Caco-2 (cell line): ENCODE measurements around the gene VASP. TPM values are rescaled to one million over a fixed set of nuclear protein-coding genes. Genes with fewer than 3 reads are reported as not detected.

ENCODE experiments used
- BruUV-seq: library from RNA; stranded (reverse); fragments of 400-500 nt; replicated peaks from 2 replicates; lab custom pipeline; 2021; lab: Mats Ljungman, UMichigan
- CTCF ChIA-PET: fragments of 300-600 bp; sonication (Branson Sonifier 250); formaldehyde crosslinking; loops from one replicate; lab custom pipeline; 2022; ENCODE audit warnings: antibody characterized with exemption; lab: Charles Lee
- POLR2A ChIA-PET: fragments of 300-600 bp; sonication (Branson Sonifier 250); formaldehyde crosslinking; loops from one replicate; lab custom pipeline; 2022; ENCODE audit warnings: antibody characterized with exemption; lab: Charles Lee
- DNase-seq, 2 experiments: peaks; one replicate each; pipeline versions ENCODE4 v3.0.0 to v3.0.0-alpha.2; 2020 to 2022
- H3K27me3 ChIP-seq: replicated peaks from 2 replicates; pipeline ENCODE4 v1.6.0; 2011; ENCODE audit warnings: low read length; ENCODE audit not compliant: control insufficient read depth, insufficient read depth
- H3K36me3 ChIP-seq: 2 replicates; pipeline ENCODE4 v1.5.1; 2011; ENCODE audit warnings: low read length; ENCODE audit not compliant: control insufficient read depth, insufficient read depth
- H3K4me1 ChIP-seq: fragments of 250-450 bp; sonication (Bioruptor Pico); 2 replicates; pipeline ENCODE4 v1.5.1; 2020; ENCODE audit warnings: mild to moderate bottlenecking
- H3K4me3 ChIP-seq: 2 replicates; pipeline ENCODE4 v1.5.1; 2011; ENCODE audit warnings: low read depth, mild to moderate bottlenecking, control low read depth, low read length
- H3K9me3 ChIP-seq: fragments of 250-450 bp; sonication (Bioruptor Pico); 2 replicates; pipeline ENCODE4 v1.5.1; 2020; ENCODE audit warnings: mild to moderate bottlenecking, moderate library complexity
- H3K27ac Mint-ChIP-seq: one replicate; pipeline ENCODE4 v1.8.0; 2022; ENCODE audit warnings: mixed read lengths; ENCODE audit not compliant: unreplicated experiment
- H3K27me3 Mint-ChIP-seq: one replicate; pipeline ENCODE4 v1.8.0; 2022; ENCODE audit warnings: mixed read lengths; ENCODE audit not compliant: insufficient read depth, unreplicated experiment
- H3K36me3 Mint-ChIP-seq: one replicate; pipeline ENCODE4 v1.8.0; 2022; ENCODE audit warnings: mild to moderate bottlenecking, mixed read lengths; ENCODE audit not compliant: insufficient read depth, unreplicated experiment
- H3K4me1 Mint-ChIP-seq: one replicate; pipeline ENCODE4 v1.8.0; 2022; ENCODE audit warnings: low read depth, mixed read lengths; ENCODE audit not compliant: unreplicated experiment
- H3K4me3 Mint-ChIP-seq: one replicate; pipeline ENCODE4 v1.8.0; 2022; ENCODE audit warnings: mild to moderate bottlenecking, moderate library complexity, mixed read lengths; ENCODE audit not compliant: unreplicated experiment
- H3K9me3 Mint-ChIP-seq: one replicate; pipeline ENCODE4 v1.8.0; 2022; ENCODE audit warnings: mixed read lengths; ENCODE audit not compliant: unreplicated experiment
- intact Hi-C: fragments of 100-400 bp; cut with micrococcal nuclease; formaldehyde crosslinking; loops from one replicate; pipeline ENCODE4 v1.10.0; 2022; ENCODE audit not compliant: unreplicated experiment
- total RNA-seq: library from RNA; stranded (reverse); gene quantifications from 2 replicates; pipeline ENCODE4 v1.2.3, GENCODE V29; 2022
- TF ChIP-seq, protein P1 (sequence below), 2 experiments: fragments of 200-600 bp in 1 of 2; IDR thresholded peaks; 1 replicate in 1 of 2; 2 replicates in 1 of 2; pipeline versions ENCODE4 v1.5.1 to v1.8.0; 2011 to 2022; ENCODE audit warnings: antibody characterized with exemption in 1 of 2, control low read depth in 1 of 2, inconsistent platforms in 1 of 2, low read depth in 1 of 2, low read length in 1 of 2, mild to moderate bottlenecking in 1 of 2, moderate library complexity in 1 of 2; ENCODE audit not compliant: insufficient read depth in 1 of 2, severe bottlenecking in 1 of 2, unreplicated experiment in 1 of 2

Gene VASP
- total RNA-seq, 1 experiment from 2014 or later: 72.4 TPM

DNA sequence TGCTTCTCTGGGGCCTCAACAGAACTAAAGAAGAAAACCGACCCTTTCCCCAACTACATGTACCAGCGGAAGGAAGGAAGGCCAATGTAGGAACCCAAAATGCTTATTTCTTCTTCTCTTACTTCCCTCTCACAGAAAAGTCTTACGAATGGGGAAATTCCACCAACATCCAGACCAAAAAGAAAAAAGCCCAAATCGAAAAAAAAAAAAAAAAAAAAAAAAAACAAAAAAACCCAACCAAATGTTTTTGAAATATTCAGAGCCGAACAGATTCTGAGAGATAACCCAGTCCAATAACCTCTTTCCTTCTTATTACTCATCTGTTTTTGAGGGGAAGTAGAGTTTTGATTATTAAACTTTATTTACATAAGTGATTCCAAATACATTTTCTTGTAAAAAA, 5.2 kb upstream of the VASP start:
- CTCF ChIA-PET: no interaction called here
- intact Hi-C loops: no loop called here
- H3K27me3 Mint-ChIP-seq: peaks cover 1% of the 10 kb centered on the region
- Histone ChIP-seq H3K9me3 (no peaks in the 10 kb centered on the region), H3K4me1 (peaks cover 18% of the 10 kb centered on the region), H3K36me3 (no peaks in the 10 kb centered on the region), H3K27me3 (no peaks in the 10 kb centered on the region), H3K4me3 (no peak overlapping the region)
- no peaks in the 10 kb centered on the region for H3K9me3 Mint-ChIP-seq
- no peak for DNase-seq
- peaks cover 11% of the 10 kb centered on the region for H3K36me3 Mint-ChIP-seq
- peaks cover 17% of the 10 kb centered on the region for H3K4me1 Mint-ChIP-seq
- no TSS peak for BruUV-seq
- POLR2A ChIA-PET: interaction anchor here (0.6 kb wide), 1 partner anchor 263 kb away, joined by 6 read pairs; no protein-coding TSS in a partner anchor
- H3K27ac Mint-ChIP-seq: no peak overlapping the region
- H3K4me3 Mint-ChIP-seq: no peak overlapping the region
- TF ChIP-seq, protein P1, sequence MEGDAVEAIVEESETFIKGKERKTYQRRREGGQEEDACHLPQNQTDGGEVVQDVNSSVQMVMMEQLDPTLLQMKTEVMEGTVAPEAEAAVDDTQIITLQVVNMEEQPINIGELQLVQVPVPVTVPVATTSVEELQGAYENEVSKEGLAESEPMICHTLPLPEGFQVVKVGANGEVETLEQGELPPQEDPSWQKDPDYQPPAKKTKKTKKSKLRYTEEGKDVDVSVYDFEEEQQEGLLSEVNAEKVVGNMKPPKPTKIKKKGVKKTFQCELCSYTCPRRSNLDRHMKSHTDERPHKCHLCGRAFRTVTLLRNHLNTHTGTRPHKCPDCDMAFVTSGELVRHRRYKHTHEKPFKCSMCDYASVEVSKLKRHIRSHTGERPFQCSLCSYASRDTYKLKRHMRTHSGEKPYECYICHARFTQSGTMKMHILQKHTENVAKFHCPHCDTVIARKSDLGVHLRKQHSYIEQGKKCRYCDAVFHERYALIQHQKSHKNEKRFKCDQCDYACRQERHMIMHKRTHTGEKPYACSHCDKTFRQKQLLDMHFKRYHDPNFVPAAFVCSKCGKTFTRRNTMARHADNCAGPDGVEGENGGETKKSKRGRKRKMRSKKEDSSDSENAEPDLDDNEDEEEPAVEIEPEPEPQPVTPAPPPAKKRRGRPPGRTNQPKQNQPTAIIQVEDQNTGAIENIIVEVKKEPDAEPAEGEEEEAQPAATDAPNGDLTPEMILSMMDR (IDR thresholded peaks at IDR 0.05; ENCODE audit: insufficient read depth in 1 of 2, low read depth in 1 of 2, low read length in 1 of 2, severe bottlenecking in 1 of 2, unreplicated experiment in 1 of 2): no peak

DNA sequence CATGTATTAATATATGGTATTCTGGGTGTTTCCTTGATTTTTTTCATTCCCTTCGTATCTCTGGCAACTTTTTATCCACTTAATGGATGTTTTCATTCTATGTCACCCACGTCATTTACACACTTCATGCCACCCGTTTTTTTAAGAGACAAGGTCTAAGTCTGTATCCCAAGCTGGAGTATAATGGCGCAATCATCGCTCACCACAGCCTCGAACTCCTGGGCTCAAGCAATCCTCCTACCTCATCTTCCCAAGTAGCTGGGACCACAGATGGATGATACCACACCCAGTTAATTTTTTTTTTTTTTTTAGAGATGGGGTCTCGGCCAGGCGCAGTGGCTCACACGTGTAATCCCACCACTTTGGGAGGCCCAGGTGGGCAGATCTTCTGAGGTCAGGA, 3.4 kb upstream of the VASP start:
- H3K27me3 ChIP-seq: no peaks in the 10 kb centered on the region
- intact Hi-C loops: no loop called here
- no TSS peak for BruUV-seq
- H3K9me3 ChIP-seq: no peaks in the 10 kb centered on the region
- TF ChIP-seq, protein P1 (IDR thresholded peaks at IDR 0.05; ENCODE audit: insufficient read depth in 1 of 2, low read depth in 1 of 2, low read length in 1 of 2, severe bottlenecking in 1 of 2, unreplicated experiment in 1 of 2): no peak
- Mint-ChIP-seq H3K36me3 (peaks cover 15% of the 10 kb centered on the region), H3K4me1 (peaks cover 16% of the 10 kb centered on the region), H3K27me3 (no peaks in the 10 kb centered on the region), H3K27ac (no peak overlapping the region), H3K9me3 (no peaks in the 10 kb centered on the region), H3K4me3 (no peak overlapping the region)
- H3K4me1 ChIP-seq: peaks cover 10% of the 10 kb centered on the region
- H3K36me3 ChIP-seq: no peaks in the 10 kb centered on the region
- POLR2A ChIA-PET: no interaction called here
- no peak overlapping the region for H3K4me3 ChIP-seq
- CTCF ChIA-PET: interaction anchor here (0.7 kb wide), 2 partner anchors 7 to 86 kb away, joined by 3 to 4 read pairs; no protein-coding TSS in a partner anchor
- DNase-seq: no peak

DNA sequence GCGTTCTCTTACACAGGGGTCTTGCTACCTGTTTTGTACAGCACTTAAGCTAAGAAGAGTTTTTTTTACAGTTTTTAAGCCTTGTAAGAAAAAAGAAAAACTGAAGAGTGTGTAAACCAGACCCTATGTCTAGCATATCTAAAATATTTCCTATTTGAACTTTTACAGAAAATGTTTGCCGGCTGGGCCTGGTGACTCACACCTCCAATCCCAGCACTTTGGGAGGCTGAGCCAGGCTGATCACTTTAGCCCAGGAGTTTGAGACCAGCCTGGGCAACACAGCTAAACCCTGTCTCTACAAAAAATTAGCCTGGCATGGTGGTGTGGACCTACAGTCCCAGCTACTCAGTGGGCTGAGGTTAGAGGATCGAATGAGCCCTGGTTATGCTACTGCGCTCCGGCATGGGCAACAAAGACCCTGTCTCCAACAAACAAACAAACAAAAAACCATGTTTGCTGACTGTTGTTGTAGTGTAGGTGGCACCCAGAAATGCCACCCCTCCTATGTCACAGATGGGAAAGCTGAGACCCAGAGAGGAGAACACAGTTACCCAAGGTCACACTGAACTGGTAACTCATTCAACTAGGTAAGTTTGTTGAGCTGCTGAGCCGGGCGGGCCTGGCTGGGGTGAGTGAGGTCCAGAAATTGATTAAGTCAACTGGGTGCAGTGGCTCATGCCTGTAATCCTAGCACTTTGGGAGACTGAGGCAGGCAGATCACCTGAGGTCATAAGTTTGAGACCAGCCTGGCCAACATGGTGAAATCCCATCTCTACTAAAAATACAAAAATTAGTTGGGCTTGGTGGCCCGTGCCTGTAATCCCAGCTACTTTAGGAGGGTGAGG, 1.9 kb upstream of the VASP start:
- Histone ChIP-seq H3K27me3 (no peaks in the 10 kb centered on the region), H3K4me1 (peaks cover 11% of the 10 kb centered on the region), H3K9me3 (no peaks in the 10 kb centered on the region), H3K36me3 (no peaks in the 10 kb centered on the region), H3K4me3 (no peak overlapping the region)
- CTCF ChIA-PET: no interaction called here
- DNase-seq: no peak
- TF ChIP-seq, protein P1 (IDR thresholded peaks at IDR 0.05; ENCODE audit: insufficient read depth in 1 of 2, low read depth in 1 of 2, low read length in 1 of 2, severe bottlenecking in 1 of 2, unreplicated experiment in 1 of 2): no peak
- POLR2A ChIA-PET: no interaction called here
- Mint-ChIP-seq H3K4me3 (peak overlapping the region; percentile 91), H3K9me3 (no peaks in the 10 kb centered on the region), H3K4me1 (peaks cover 12% of the 10 kb centered on the region), H3K27me3 (no peaks in the 10 kb centered on the region), H3K36me3 (peaks cover 20% of the 10 kb centered on the region), H3K27ac (peak overlapping the region; percentile 74)
- BruUV-seq: no TSS peak
- intact Hi-C loops: no loop called here
